GM12874 (cell line): ENCODE data around the gene ACSF3.

ENCODE experiments used
- TF ChIP-seq, protein P1 (sequence below): IDR thresholded peaks from 2 replicates; pipeline ENCODE4 v1.5.1; 2011; ENCODE audit warnings: low read depth, mild to moderate bottlenecking, control low read depth, low read length, moderate library complexity; ENCODE audit not compliant: insufficient read depth

ACSF3 gene

DNA sequence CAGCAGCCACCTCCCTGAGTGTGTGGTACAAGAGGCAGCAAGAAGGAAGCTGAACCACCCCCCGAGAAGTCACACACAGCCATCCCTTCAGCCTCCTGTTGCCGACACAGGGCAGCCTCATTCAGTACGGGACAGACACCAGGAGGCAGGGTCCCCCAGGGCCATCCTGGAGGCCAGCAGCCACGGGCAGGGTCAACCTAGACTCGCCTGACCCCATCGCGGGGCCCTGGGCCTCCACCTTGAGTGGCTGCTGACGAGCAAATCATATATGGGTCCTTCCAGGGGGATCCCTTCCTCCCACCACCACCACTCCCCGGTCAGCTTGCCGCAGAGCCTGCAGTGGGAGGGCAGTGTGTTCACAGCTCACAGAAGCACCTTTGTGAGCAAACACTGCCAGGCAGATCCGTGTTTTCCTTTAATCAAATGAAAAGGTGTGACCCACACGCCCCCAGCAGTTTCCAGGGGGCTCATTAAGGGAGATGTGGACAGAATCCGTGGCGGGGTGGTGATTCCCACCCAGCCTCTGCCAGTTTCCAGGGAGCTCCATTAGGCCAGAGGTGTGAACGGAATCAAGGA is 5.6 kb upstream of the ACSF3 start:
- TF ChIP-seq, protein P1, sequence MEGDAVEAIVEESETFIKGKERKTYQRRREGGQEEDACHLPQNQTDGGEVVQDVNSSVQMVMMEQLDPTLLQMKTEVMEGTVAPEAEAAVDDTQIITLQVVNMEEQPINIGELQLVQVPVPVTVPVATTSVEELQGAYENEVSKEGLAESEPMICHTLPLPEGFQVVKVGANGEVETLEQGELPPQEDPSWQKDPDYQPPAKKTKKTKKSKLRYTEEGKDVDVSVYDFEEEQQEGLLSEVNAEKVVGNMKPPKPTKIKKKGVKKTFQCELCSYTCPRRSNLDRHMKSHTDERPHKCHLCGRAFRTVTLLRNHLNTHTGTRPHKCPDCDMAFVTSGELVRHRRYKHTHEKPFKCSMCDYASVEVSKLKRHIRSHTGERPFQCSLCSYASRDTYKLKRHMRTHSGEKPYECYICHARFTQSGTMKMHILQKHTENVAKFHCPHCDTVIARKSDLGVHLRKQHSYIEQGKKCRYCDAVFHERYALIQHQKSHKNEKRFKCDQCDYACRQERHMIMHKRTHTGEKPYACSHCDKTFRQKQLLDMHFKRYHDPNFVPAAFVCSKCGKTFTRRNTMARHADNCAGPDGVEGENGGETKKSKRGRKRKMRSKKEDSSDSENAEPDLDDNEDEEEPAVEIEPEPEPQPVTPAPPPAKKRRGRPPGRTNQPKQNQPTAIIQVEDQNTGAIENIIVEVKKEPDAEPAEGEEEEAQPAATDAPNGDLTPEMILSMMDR, result no peak

DNA sequence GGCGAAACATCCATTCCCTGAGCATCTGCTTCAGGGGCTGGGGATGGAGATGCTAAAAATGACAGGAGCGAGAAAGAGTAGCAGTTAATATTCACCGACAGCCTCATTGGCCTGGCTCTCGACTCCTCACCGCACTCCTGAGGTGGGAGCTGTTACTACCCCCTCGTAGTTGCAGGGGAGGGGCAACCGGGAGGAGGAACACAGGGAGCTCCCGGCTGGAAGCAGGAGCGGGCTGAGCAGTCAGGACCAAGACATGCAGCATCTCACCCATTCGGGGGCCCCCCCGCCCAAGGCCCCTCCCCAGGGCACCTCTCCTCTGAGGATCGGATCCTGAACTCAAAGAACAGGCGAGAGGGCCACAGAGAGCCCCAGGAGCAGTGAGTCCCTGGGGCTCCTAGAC is 4.5 kb upstream of the ACSF3 start:
- TF ChIP-seq, protein P1, result no peak

DNA sequence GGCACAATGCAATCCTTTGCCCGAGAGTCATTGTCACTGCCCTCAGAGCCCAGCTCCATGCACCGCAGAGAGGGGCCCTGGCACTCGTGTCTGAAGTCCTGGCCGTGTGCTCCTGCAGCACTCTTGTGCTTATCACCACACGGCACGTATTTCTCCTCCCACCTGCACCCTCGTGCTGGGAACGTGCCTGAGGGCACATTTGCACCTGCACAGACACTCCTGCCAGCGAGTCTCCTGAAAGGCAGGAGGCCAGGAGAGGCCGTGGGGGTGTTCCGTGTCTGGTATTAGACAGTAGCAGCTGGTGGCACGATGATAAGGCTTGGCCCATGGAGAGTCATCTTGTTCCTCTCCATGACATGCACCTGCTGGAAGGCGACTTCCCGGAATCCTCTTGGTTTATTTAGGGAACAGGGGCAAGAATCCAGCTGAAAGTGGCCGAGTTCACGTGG is 3.4 kb upstream of the ACSF3 start:
- TF ChIP-seq, protein P1, result no peak

DNA sequence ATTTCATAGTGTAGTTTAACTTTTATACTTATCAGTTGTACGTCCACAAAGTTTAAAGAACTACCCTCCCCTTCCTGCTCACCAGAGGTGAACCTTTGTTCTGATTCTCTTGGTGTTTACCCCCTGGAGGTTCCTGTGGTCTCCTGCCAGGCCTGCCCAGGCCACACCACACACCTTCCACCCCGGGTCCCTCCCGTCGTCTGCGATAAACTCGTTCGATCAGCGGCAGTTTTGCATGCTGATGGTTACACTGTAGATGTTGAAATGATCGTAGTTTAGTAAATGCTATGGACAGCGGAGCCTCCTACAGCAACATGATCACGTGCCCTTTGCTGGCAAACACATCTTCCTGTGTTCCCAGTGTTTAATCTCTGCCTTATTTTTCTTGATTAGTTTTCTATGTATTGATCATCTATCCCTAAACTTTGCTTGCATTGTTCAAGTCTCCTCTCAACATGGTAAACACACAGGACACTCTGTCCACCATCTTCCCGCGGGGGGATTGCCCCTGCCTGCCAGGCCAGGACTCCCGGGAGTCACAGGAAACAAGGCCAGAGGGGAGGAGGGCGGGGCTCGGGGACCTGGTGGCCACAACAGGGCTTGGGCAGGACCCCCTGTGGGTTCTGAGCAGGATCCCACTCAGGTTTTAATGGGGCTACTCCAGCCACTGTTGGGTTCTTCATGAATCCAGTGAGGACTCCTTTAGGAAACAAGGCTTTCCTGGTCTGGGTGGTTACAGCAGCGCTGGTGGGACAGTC is 2.8 kb upstream of the ACSF3 start:
- TF ChIP-seq, protein P1, result no peak

DNA sequence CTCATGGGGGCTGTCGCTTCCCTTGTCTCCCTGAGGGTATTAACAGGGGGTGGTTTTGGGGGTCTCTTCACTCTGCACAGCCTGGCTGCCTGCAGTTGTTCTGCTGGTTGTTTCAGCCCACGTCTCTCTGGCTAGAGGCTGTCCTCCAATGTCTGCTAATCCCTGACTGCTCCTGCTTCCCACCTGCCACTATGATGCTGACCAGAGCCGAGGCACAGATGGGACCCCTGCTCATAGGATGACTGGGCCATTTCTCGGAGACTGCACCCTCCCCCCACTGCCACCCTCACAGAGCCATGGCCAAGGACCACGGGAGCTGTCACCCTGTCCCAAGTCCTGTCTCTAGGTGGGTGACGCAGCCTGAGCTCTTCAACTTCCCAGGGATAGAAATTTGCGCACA is 1.6 kb upstream of the ACSF3 start:
- TF ChIP-seq, protein P1, result no peak

DNA sequence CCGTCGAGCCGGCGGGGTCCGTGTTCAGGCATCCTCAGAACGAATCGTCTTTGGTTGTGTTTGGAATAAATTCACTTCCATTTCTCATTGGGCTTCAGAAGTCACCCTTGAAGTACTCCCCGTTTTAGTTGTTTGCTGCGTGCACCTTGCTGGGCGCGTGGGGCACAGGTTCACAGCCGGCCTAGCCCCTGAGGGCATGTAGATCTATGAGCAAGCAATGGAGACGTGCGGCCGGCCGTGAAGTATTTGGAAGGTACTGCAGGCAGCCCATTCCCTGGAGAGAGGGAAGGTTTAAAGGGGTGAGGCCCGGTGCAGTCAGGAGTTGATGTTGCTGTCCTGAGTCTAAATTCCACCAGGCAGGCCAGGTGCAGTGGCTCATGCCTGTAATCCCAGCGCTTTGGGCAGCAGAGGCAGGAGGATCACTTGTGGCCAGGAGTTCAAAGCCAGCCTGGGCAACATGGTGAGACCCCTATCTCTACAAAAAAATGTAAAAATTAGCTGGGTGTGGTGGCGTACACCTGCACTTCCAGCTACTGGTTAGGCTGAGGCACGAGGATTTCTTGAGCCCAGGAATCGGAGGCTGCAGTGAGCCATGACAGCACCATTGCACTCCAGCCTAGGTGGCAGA is 714 bp downstream of the ACSF3 start:
- TF ChIP-seq, protein P1, result no peak

DNA sequence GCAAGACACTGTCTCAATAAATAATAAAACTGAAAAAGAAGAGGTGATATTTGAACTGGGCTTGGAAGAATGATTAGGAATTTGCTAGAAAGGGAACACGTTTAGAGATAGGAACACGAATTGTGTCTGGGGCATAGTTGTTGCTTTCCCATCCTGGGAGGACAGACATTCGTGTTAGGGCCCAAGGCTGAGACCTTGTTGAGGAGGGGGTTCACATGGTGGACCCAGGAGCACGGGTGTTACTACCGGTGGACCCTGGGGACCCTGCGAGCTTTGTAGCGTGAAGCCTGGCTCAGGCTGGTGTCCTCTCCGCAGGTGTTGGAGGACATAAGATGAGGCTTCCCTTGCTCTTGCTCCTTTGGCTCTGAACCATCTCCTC is 1.2 kb downstream of the ACSF3 start:
- TF ChIP-seq, protein P1, result no peak
